ENCODE data around the gene KCNN3.

GRCh38 chr1:154759793-154760192 is 110.3 kb downstream of the KCNN3 start:
- TF ChIP-seq CTCF (tag by site-specific recombination; IDR thresholded peaks at IDR 0.05), result no peak
- TF ChIP-seq REST (tag by site-specific recombination; IDR thresholded peaks at IDR 0.05), result no peak
- TF ChIP-seq ZNF561 (tag by site-specific recombination; IDR thresholded peaks at IDR 0.05; ENCODE audit: borderline replicate concordance), result no peak
- TF ChIP-seq TCF7L2 (IDR thresholded peaks at IDR 0.05; ENCODE audit: borderline replicate concordance, low read depth, low read length), result no peak
